Stimulated activated naive CD8-positive, alpha-beta T cell treated with anti-CD3 and anti-CD28 coated beads, Interleukin-15, Interleukin-2, amounts not matched to agents 100 ng/mL and 50 ng/mL, for 24 hours (primary cell): ENCODE measurements around the gene PDK1.
A peak's percentile ranks its signal among the peaks of the same experiment; 100 is the strongest.
"Not testable (repeated sequence)": the region's sequence is repeated elsewhere in the genome, so short reads cannot be mapped to it uniquely, and the experiment has no call there.

Experiments
- H3K27ac Mint-ChIP-seq: one replicate; pipeline ENCODE4 v1.8.0; 2021; ENCODE audit warnings: mild to moderate bottlenecking, mixed read lengths
- H3K27me3 Mint-ChIP-seq: one replicate; pipeline ENCODE4 v1.8.0; 2021; ENCODE audit warnings: mixed read lengths
- H3K36me3 Mint-ChIP-seq: one replicate; pipeline ENCODE4 v1.8.0; 2021; ENCODE audit warnings: low read depth, mixed read lengths
- H3K4me1 Mint-ChIP-seq: one replicate; pipeline ENCODE4 v1.8.0; 2021; ENCODE audit warnings: low read depth, mixed read lengths
- H3K4me3 Mint-ChIP-seq: one replicate; pipeline ENCODE4 v1.8.0; 2021; ENCODE audit warnings: mild to moderate bottlenecking, mixed read lengths
- H3K9me3 Mint-ChIP-seq: one replicate; pipeline ENCODE4 v1.8.0; 2021; ENCODE audit warnings: mixed read lengths

The PDK1 gene

DNA sequence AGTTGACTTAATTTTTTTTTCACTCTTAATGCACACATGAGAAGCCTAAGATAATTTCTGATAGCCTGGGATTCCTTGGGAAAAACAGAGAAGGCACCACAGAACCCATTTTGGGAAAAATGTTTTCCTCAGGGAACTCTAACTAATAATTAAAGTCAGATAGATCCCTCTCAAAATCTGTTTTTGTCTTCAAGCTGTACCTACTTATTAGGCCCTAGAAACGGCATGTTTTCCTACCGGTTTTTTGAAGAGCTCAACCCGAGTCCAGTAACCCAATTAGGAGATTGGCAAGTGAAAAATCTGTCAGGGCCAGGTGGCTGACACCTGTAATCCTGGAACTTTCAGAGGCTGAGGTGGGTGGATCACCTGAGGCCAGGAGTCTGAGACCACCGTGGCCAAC lies 16.1 kb upstream of the PDK1 start:
- Mint-ChIP-seq H3K4me3 (no peak overlapping the region), H3K36me3 (peaks cover 53% of the 10 kb centered on the region), H3K9me3 (peaks cover 23% of the 10 kb centered on the region), H3K27ac (no peak overlapping the region), H3K4me1 (peaks cover 4% of the 10 kb centered on the region), H3K27me3 (no peaks in the 10 kb centered on the region)

DNA sequence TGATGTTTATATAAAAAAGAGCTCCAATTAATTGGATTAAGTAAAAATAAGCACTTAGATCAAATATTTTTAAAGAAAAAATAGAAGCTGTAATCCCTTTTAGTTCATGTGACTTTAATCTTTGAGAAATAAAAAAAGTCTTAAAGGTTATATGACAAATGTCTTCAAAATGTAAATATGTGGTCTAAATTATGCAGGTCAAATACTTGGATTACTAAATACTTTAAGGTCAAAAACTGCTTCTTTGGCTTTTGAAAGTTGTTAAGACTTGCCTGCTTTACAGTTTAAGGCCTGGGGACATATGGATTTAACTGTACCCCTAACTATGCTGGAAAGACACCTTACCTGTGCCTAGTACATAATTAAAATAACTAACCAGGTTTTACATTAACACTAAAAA lies 15.5 kb upstream of the PDK1 start:
- Mint-ChIP-seq H3K4me1 (no peaks in the 10 kb centered on the region), H3K27me3 (no peaks in the 10 kb centered on the region), H3K27ac (no peak overlapping the region), H3K9me3 (peaks cover 17% of the 10 kb centered on the region), H3K4me3 (no peak overlapping the region), H3K36me3 (peaks cover 51% of the 10 kb centered on the region)

DNA sequence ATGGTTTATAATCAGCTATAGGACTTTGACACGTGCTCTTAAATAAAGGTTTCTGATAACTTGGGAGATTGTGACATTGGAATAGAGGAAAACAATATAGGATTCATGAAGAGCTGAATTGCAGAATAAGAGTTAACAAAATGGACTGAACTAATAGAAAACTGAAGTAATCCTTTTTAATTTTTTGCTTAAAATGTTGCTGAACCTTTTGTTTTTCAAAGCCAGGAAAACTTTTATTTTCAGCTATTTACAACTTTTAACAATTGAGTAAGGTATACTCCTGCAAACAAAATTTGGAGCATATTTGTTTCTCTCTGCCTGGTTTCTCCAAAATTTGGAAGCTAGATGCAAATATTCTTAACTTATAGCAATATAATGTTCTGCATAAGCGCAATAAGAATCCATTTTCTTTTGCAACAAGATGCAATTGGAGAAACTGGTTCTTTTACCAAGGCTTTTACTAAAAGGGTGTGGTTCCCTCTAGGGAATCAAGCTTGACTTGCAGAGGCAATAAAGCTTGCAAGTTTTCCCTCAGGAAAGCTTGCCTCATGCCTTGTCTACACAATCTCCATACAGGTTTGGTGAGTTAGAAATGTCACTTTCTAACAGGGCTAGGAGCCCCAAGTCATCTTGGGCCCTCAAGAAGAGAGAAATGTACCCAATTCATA lies 10.3 kb upstream of the PDK1 start:
- Mint-ChIP-seq H3K4me1 (peaks cover 15% of the 10 kb centered on the region), H3K4me3 (no peak overlapping the region), H3K27ac (no peak overlapping the region), H3K27me3 (no peaks in the 10 kb centered on the region), H3K9me3 (peaks cover 8% of the 10 kb centered on the region), H3K36me3 (peaks cover 53% of the 10 kb centered on the region)

DNA sequence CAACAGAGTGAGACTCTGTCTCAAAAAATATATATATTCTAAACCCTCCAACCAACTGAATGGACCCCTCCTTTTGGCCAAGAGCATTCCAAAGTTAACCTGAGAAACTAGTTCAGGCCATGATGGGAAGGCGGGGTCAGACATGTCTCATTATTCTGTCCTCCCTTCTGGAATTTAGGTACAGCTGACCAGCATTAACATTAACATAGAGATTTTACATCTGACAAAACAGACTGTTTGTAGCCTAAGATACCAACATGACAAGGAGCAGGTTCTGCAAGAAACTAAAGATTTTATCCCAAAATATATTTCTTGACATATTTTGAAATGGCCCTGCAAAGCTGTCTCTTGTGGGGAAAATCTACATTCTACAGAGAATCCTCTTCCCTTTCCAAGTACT lies 6.8 kb upstream of the PDK1 start:
- H3K9me3 Mint-ChIP-seq: no peaks in the 10 kb centered on the region
- H3K4me3 Mint-ChIP-seq: no peak overlapping the region
- peaks cover 38% of the 10 kb centered on the region for H3K36me3 Mint-ChIP-seq
- no peaks in the 10 kb centered on the region for H3K27me3 Mint-ChIP-seq
- H3K27ac Mint-ChIP-seq: no peak overlapping the region
- peaks cover 40% of the 10 kb centered on the region for H3K4me1 Mint-ChIP-seq

DNA sequence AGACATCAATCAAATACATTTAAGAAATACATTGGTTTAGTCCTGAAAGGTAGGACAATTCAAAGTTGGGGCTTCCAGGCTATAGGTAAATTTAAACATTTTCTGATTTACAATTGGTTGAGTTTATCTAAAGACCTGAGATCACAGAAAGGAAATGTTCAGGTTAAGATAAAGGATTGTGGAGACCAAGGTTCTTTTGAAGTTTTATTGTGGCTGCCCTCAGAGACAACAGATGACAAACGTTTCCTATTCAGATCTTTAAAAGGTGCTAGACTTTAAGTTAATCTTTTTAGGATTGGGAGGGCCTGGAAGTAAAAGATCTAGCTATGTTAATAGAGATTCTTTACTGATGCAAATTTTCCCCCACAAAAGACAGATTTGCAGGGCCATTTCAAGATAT lies 6.1 kb upstream of the PDK1 start:
- Mint-ChIP-seq H3K36me3 (peaks cover 38% of the 10 kb centered on the region), H3K4me1 (peaks cover 46% of the 10 kb centered on the region)
- H3K27me3 Mint-ChIP-seq, H3K9me3 Mint-ChIP-seq, H3K27ac Mint-ChIP-seq, H3K4me3 Mint-ChIP-seq: not testable (repeated sequence)

DNA sequence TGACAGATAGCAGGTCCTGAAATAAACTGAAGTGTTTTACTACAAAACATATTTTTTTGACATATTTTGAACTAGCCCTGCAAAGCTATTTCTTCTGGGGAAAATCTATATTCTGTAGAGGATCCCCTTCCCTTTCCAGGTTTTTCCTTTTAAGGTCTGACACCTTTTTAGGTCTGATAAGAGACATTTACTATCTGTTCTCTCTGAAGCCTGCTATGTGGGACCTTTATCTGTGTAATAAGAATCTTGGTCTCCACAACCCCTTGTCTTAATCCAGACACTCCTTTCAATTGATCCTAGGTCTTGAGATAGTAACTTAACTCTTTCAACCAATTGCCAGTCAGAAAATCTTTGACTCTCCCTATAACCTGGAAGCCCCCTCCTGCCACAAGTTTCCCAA lies 5.5 kb upstream of the PDK1 start:
- Mint-ChIP-seq H3K36me3 (peaks cover 35% of the 10 kb centered on the region), H3K27me3 (no peaks in the 10 kb centered on the region), H3K9me3 (no peaks in the 10 kb centered on the region), H3K4me1 (peaks cover 52% of the 10 kb centered on the region), H3K4me3 (no peak overlapping the region), H3K27ac (no peak overlapping the region)

DNA sequence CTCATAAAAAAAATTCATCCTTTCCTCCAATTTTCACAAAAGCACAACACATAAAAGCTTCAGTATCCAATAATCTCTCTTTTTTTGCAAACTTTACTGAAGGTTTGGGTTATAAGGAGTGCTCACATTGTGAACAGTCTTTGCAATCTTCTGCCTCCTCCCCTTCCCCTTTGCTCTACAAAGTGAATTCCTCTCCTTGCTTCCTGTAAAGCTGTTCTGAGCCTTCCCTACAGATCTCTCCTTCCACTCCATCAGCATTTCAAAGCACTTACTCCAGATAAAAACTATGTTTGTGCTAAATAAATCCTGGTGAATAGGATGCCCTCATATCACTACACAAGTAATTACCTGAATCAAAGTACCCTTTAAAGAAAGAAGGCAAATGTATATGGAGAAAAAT lies 4.6 kb upstream of the PDK1 start:
- H3K36me3 Mint-ChIP-seq: peaks cover 35% of the 10 kb centered on the region
- no peak overlapping the region for H3K27ac Mint-ChIP-seq
- peaks cover 54% of the 10 kb centered on the region for H3K4me1 Mint-ChIP-seq
- no peaks in the 10 kb centered on the region for H3K27me3 Mint-ChIP-seq
- H3K9me3 Mint-ChIP-seq: no peaks in the 10 kb centered on the region
- H3K4me3 Mint-ChIP-seq: no peak overlapping the region

DNA sequence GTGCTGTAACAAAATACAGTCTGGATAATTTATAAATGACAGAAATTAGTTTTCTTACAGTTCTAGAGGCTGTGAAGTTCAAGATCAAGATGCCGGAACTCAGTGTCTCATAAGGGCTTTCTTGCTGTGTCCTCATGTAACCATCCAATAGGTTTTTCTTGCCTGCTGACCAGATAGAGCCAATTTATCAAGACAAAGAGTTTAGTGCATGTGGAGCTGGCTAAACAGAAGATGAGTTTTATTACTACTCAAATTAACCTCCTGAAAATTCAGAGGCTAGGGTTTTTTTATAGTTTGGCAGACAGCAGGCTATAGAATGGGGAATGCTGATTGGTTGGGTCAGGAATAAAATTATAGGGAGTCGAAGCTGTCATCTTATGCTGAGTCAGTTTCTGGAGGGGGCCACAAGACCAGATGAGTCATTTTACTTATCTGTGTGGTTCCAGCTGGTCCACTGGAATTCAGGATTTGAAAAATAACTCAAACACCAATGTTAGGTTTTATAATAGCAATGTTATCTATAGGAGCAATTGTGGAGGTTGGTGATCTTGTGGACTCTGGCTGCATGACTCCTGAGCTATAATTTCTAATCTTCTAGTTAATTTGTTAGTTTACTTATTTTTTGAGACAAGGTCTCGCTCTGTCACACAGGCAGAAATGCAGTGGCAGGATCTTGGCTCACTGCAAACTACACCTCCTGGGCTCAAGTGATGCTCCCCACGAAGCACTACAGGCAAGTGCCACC lies 3.2 kb upstream of the PDK1 start:
- Mint-ChIP-seq H3K9me3 (no peaks in the 10 kb centered on the region), H3K4me1 (peaks cover 66% of the 10 kb centered on the region), H3K27me3 (no peaks in the 10 kb centered on the region), H3K4me3 (no peak overlapping the region), H3K27ac (no peak overlapping the region), H3K36me3 (peaks cover 41% of the 10 kb centered on the region)

DNA sequence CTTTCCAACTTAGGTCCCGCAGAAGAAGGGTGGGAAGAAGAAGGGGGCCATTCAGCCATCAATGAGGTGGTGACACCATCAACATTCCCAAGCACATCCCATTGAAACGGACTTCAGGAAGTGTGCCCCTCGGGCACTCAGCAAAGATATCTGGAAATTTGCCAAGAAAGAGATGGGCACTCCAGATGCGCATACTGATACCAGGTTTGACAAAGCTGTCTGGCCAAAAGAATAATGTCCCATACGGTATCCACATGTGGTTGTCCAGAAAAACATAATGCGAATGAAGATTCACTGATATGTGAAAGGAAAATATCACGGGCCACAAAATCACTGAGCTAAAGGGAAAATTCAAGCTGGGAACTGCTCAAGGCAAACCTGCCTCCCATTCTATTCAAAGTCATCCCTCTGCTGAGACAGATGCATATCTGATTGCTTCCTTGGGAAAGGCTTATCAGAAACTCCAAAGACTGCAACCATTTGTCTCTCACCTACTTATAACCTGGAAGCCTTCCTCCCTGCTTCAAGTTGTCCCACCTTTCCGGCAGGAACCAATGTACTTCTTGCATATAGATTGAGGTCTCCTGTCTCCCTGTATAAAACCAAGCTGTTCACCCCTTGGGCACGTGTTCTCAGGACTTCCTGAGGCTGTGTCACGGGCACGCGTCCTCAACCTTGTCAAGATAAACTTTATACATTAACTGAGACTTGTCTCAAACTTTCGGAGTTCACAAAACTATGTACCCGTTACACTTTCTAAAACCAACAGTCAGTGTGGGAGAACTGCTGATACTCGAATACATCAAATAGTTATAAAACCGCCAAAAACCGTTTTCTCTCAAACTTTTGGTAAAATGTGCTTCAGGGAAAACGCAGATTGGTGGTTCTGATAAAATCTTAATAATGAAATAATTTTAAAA lies 1.3 kb upstream of the PDK1 start:
- H3K36me3 Mint-ChIP-seq: peaks cover 35% of the 10 kb centered on the region
- H3K27ac Mint-ChIP-seq: peak overlapping the region; percentile 10
- H3K4me1 Mint-ChIP-seq: peaks cover 74% of the 10 kb centered on the region
- H3K27me3 Mint-ChIP-seq: no peaks in the 10 kb centered on the region
- H3K9me3 Mint-ChIP-seq: no peaks in the 10 kb centered on the region
- H3K4me3 Mint-ChIP-seq: peak overlapping the region; percentile 95

DNA sequence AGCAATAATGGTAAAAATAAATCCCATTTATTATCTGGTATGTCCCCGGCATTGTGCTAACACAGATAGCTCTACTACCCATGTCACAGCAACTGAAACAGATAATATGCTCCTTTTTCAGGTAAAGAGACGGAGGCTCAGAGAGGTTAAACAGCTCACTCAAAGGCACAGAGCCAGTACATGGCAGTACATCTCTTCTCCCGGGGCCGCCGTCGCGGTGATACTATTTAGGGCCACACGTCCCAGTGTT lies 693 bp upstream of the PDK1 start:
- H3K27me3 Mint-ChIP-seq: no peaks in the 10 kb centered on the region
- H3K9me3 Mint-ChIP-seq: no peaks in the 10 kb centered on the region
- H3K4me3 Mint-ChIP-seq: peak overlapping the region; percentile 95
- peaks cover 69% of the 10 kb centered on the region for H3K4me1 Mint-ChIP-seq
- H3K36me3 Mint-ChIP-seq: peaks cover 35% of the 10 kb centered on the region
- peak overlapping the region; percentile 98 for H3K27ac Mint-ChIP-seq

DNA sequence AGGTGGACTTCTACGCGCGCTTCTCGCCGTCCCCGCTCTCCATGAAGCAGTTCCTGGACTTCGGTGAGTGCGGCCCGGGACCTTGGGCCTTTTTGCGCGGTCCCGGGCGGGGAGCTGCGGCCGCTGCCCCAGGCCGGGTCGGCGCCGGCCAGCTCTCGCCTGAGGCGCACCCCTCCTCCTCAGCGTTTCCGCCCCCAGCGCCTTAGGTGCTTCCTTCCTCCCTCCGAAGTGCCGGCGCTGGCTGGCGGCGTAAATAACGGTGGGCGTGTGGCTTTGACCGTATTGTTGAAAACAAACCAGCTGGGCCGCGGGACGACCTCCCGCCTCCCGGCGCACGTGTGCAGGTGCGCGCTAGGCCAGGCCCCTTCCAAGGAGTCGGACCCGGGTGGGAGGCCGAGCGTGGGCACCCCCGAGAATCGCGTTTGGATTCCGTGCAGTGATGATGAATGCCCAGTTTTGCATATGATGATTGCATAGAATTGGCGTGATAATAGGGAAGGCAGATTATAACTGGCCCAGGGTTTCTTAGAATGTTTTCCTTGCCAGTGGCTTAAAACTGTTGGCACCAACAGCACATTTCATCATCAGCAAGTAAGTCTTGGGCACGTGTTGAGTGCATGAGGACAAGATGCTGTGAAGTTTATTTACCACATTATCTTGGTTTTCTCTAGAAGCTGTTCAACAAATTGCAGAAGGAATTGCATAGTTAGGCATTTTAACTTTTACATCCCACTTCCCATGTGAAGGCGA lies 569 bp downstream of the PDK1 start:
- H3K4me1 Mint-ChIP-seq: peaks cover 67% of the 10 kb centered on the region
- H3K27ac Mint-ChIP-seq: peak overlapping the region; percentile 97
- peaks cover 43% of the 10 kb centered on the region for H3K36me3 Mint-ChIP-seq
- H3K9me3 Mint-ChIP-seq: no peaks in the 10 kb centered on the region
- H3K4me3 Mint-ChIP-seq: peak overlapping the region; percentile 95
- no peaks in the 10 kb centered on the region for H3K27me3 Mint-ChIP-seq

DNA sequence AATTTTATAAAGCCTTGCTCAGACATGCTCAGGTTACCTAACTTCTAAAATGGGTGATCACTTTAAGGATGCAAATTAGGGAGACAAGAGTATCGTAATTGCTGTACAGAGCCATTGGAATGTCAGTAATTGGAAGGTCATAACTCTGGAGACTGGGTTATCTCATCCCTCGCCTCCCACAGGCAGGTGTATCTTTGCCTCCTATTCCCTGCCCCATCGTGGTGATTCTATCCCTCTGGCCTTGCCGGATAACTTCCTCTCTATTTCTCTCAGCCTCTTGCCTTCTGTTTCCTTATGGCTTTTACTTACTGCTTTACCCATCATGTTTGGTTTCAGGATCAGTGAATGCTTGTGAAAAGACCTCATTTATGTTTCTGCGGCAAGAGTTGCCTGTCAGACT lies 2.5 kb downstream of the PDK1 start:
- peak overlapping the region; percentile 74 for H3K27ac Mint-ChIP-seq
- H3K4me3 Mint-ChIP-seq: peak overlapping the region; percentile 95
- H3K4me1 Mint-ChIP-seq: peaks cover 58% of the 10 kb centered on the region
- H3K9me3 Mint-ChIP-seq: no peaks in the 10 kb centered on the region
- peaks cover 51% of the 10 kb centered on the region for H3K36me3 Mint-ChIP-seq
- H3K27me3 Mint-ChIP-seq: no peaks in the 10 kb centered on the region

DNA sequence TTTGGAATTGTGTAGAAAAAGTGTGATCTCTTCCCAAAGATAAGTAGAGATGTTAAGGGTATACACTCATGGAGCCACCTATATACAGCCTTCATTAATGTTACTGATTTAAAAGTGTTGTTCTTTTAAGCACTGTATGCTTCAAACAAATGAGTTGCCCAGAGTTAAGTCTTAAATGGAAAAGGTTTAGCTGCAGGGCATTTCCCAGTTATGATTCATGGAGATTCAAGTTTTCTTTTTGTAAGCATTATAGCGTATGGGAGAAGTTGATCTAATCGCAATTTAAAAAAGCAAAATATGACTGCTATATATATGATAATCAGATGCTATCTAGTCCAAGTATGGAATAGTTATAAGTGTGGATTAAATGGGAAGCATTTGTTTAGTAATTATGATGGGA lies 4.8 kb downstream of the PDK1 start:
- H3K36me3 Mint-ChIP-seq: peaks cover 67% of the 10 kb centered on the region
- H3K9me3 Mint-ChIP-seq: no peaks in the 10 kb centered on the region
- peaks cover 39% of the 10 kb centered on the region for H3K4me1 Mint-ChIP-seq
- H3K27me3 Mint-ChIP-seq: no peaks in the 10 kb centered on the region
- no peak overlapping the region for H3K27ac Mint-ChIP-seq
- no peak overlapping the region for H3K4me3 Mint-ChIP-seq

DNA sequence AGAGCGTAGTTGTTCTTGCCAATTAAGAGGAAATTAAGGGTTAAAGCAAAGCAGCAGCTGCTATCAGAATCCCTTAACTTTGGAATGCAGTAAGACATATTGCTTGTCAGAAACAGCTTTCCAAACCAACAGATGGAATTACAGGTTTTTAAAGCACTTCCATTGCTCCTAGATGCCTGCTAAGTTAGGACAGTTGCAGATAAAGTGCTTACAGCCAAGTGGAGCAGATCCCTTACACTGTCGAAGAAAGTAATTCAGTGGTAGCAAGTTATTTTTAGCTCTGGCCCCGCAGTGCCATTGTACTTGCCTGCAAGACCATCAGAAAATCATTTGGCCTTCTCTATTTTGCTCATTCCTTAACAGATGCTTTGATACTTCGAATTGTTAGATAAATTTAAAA lies 5.4 kb downstream of the PDK1 start:
- H3K4me3 Mint-ChIP-seq: no peak overlapping the region
- H3K36me3 Mint-ChIP-seq: peaks cover 72% of the 10 kb centered on the region
- no peaks in the 10 kb centered on the region for H3K9me3 Mint-ChIP-seq
- H3K27me3 Mint-ChIP-seq: no peaks in the 10 kb centered on the region
- no peak overlapping the region for H3K27ac Mint-ChIP-seq
- peaks cover 39% of the 10 kb centered on the region for H3K4me1 Mint-ChIP-seq

DNA sequence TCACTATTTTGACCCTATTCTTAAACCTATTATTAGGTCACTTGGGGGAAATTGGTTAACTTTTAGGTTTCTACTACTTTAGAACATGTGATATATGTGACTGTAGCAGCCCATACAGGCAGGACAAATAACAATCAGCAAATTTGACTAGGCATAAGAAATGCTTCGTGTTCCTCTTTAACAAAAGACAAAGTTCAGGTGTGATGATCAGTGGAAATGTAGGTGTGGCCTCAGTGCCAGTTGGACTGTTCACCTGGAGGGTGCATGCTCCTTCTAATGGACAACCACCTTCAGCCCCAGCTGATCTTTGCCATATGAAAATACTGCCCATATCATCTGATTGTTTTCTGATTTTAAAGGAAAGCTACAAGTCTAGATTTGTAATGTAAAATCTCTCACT lies 6.4 kb downstream of the PDK1 start:
- Mint-ChIP-seq H3K9me3 (no peaks in the 10 kb centered on the region), H3K27ac (no peak overlapping the region), H3K4me3 (no peak overlapping the region), H3K4me1 (peaks cover 31% of the 10 kb centered on the region), H3K27me3 (no peaks in the 10 kb centered on the region), H3K36me3 (peaks cover 72% of the 10 kb centered on the region)
